K562 (cell line): Measurements from ENCODE around the gene FAM83F. TPM values are rescaled to one million over a fixed set of nuclear protein-coding genes. Genes with fewer than 3 reads are reported as not detected.
A peak's percentile ranks its signal among the peaks of the same experiment; 100 is the strongest.

ENCODE experiments used
- BCL6 ChIP-seq: fragments of 250-450 bp; sonication (Bioruptor Pico); IDR thresholded peaks from 2 replicates; pipeline ENCODE4 v1.4.0; 2020
- CUX1 ChIP-seq: fragments of 200-800 bp; sonication (Bioruptor generic); IDR thresholded peaks from 2 replicates; pipeline ENCODE4 v1.6.1; 2016; ENCODE audit warnings: missing genetic modification characterization, missing compliant biosample characterization
- E2F3 ChIP-seq: fragments of 250-450 bp; sonication (Bioruptor Pico); IDR thresholded peaks from 2 replicates; pipeline ENCODE4 v1.4.0; 2020; ENCODE audit warnings: mild to moderate bottlenecking
- HDAC2 ChIP-seq: fragments of 450-650 bp; IDR thresholded peaks from 2 replicates; pipeline ENCODE4 v1.6.1; 2016; ENCODE audit warnings: mild to moderate bottlenecking
- KLF10 ChIP-seq: fragments of 250-450 bp; sonication (Bioruptor Pico); IDR thresholded peaks from 2 replicates; pipeline ENCODE4 v1.6.1; 2021; ENCODE audit warnings: matching md5 sums
- LEF1 ChIP-seq: fragments of 450-650 bp; IDR thresholded peaks from 2 replicates; pipeline ENCODE4 v1.6.1; 2016; ENCODE audit warnings: mild to moderate bottlenecking
- MBD2 ChIP-seq: sonication (generic); IDR thresholded peaks from 2 replicates; pipeline ENCODE4 v1.6.1; 2016; ENCODE audit warnings: low read depth, borderline replicate concordance
- MTF1 ChIP-seq: fragments of 250-450 bp; sonication (Bioruptor Pico); IDR thresholded peaks from 2 replicates; pipeline ENCODE4 v1.9.0; 2021; ENCODE audit warnings: moderate library complexity, mild to moderate bottlenecking, inconsistent platforms, borderline replicate concordance
- NELFE ChIP-seq: IDR thresholded peaks from 2 replicates; pipeline ENCODE4 v1.6.1; 2011; ENCODE audit warnings: mild to moderate bottlenecking; ENCODE audit not compliant: insufficient read depth, insufficient read length
- PML ChIP-seq: IDR thresholded peaks from 2 replicates; pipeline ENCODE4 v1.6.1; 2012; ENCODE audit warnings: low read length, inconsistent platforms
- POLR2G ChIP-seq: fragments of 200-400 bp; formaldehyde crosslinking; IDR thresholded peaks from 2 replicates; pipeline ENCODE4 v1.6.1; 2017; ENCODE audit warnings: low read depth, mild to moderate bottlenecking, antibody characterized with exemption, low read length, moderate library complexity
- PTRF ChIP-seq: fragments of 450-650 bp; IDR thresholded peaks from 2 replicates; pipeline ENCODE4 v1.6.1; 2016; ENCODE audit warnings: mild to moderate bottlenecking, missing genetic modification characterization, missing compliant biosample characterization
- RBBP5 ChIP-seq: fragments of 200-600 bp; sonication (generic); IDR thresholded peaks from 2 replicates; pipeline ENCODE4 v1.6.1; 2012; ENCODE audit warnings: borderline replicate concordance, mild to moderate bottlenecking, low read length, control low read depth, inconsistent platforms; ENCODE audit not compliant: insufficient read depth, poor library complexity, severe bottlenecking
- RBM15 ChIP-seq: fragments of 200-400 bp; formaldehyde crosslinking; IDR thresholded peaks from 2 replicates; pipeline ENCODE4 v1.6.1; 2018; ENCODE audit warnings: mild to moderate bottlenecking, low read length, moderate library complexity; ENCODE audit not compliant: insufficient read depth
- RFX5 ChIP-seq: IDR thresholded peaks from 2 replicates; pipeline ENCODE4 v1.6.1; 2011; ENCODE audit warnings: low read depth, mild to moderate bottlenecking, improper control_type of control experiment, low read length
- SMARCC2 ChIP-seq: fragments of 450-650 bp; IDR thresholded peaks from 2 replicates; pipeline ENCODE4 v1.6.1; 2017; ENCODE audit warnings: antibody characterized with exemption, moderate library complexity, mild to moderate bottlenecking, low read depth
- SMARCE1 ChIP-seq: fragments of 450-650 bp; IDR thresholded peaks from 2 replicates; pipeline ENCODE4 v1.7.1; 2016; ENCODE audit warnings: mild to moderate bottlenecking
- SPI1 ChIP-seq: IDR thresholded peaks from 2 replicates; pipeline ENCODE4 v1.6.1; 2011; ENCODE audit warnings: low read depth, low read length, control low read depth, borderline replicate concordance
- SREBF2 ChIP-seq: sonication (generic); formaldehyde crosslinking; IDR thresholded peaks from 2 replicates; pipeline ENCODE4 v1.4.0; 2020; ENCODE audit warnings: mild to moderate bottlenecking, missing genetic modification reagents
- XRCC4 ChIP-seq: IDR thresholded peaks from one replicate; pipeline ENCODE4 v1.6.1; 2011; ENCODE audit not compliant: insufficient read depth, insufficient read length; ENCODE audit errors: extremely low read depth
- ZBTB1 ChIP-seq: sonication (generic); formaldehyde crosslinking; IDR thresholded peaks from 2 replicates; pipeline ENCODE4 v1.8.1; 2023; ENCODE audit warnings: missing genetic modification reagents, low read depth, mild to moderate bottlenecking, borderline replicate concordance
- ZNF175 ChIP-seq: fragments of 200-800 bp; sonication (Bioruptor generic); IDR thresholded peaks from 2 replicates; pipeline ENCODE4 v1.6.1; 2016; ENCODE audit warnings: low read depth, mild to moderate bottlenecking, missing genetic modification characterization, missing compliant biosample characterization
- ZNF217 ChIP-seq: sonication (generic); formaldehyde crosslinking; IDR thresholded peaks from 2 replicates; pipeline ENCODE4 v1.8.0; 2022; ENCODE audit warnings: mild to moderate bottlenecking, missing genetic modification reagents
- ZNF311 ChIP-seq: fragments of 250-450 bp; sonication (Bioruptor Pico); IDR thresholded peaks from 2 replicates; pipeline ENCODE4 v1.4.0; 2020; ENCODE audit warnings: mild to moderate bottlenecking, moderate library complexity
- ZSCAN32 ChIP-seq: fragments of 450-650 bp; formaldehyde crosslinking; IDR thresholded peaks from 2 replicates; pipeline ENCODE4 v1.4.0; 2020; ENCODE audit warnings: mild to moderate bottlenecking, moderate library complexity
- polyA plus RNA-seq, 8 experiments: library from polyadenylated mRNA; depleted of rRNA in 4 of 8; stranded (reverse) in 5 of 8; unstranded in 3 of 8; fragments of >200 nt; fragmentation: Nextera tagmentation in 2 of 8; fragmentation: Illumina TruSeq in 1 of 8; extraction: Ambion mirVana in 2 of 8; extraction: Trizol in 1 of 8; gene quantifications; 2 replicates each; pipeline versions ENCODE4 v1.2.1 to v1.2.3, GENCODE V29; 2011 to 2014; ENCODE audit warnings: inconsistent platforms in 1 of 8, missing spikeins in 1 of 8
- total RNA-seq, 7 experiments: library from RNA; depleted of rRNA in 6 of 7; stranded (reverse); fragments of >200 nt in 6 of 7; fragmentation: Illumina TruSeq in 2 of 7; extraction: Trizol in 2 of 7; gene quantifications; 2 replicates each; pipeline versions ENCODE4 v1.2.1 to v1.2.3, GENCODE V29; 2011 to 2021; ENCODE audit warnings: low replicate concordance in 1 of 7

FAM83F gene
- total and polyA plus RNA-seq, 9 of the 15 experiments (the other 6 are each of a cell fraction or from before 2014, with no cell fraction given), result under 0.01 to 0.13 (median 0.04) TPM; not detected in 1

DNA sequence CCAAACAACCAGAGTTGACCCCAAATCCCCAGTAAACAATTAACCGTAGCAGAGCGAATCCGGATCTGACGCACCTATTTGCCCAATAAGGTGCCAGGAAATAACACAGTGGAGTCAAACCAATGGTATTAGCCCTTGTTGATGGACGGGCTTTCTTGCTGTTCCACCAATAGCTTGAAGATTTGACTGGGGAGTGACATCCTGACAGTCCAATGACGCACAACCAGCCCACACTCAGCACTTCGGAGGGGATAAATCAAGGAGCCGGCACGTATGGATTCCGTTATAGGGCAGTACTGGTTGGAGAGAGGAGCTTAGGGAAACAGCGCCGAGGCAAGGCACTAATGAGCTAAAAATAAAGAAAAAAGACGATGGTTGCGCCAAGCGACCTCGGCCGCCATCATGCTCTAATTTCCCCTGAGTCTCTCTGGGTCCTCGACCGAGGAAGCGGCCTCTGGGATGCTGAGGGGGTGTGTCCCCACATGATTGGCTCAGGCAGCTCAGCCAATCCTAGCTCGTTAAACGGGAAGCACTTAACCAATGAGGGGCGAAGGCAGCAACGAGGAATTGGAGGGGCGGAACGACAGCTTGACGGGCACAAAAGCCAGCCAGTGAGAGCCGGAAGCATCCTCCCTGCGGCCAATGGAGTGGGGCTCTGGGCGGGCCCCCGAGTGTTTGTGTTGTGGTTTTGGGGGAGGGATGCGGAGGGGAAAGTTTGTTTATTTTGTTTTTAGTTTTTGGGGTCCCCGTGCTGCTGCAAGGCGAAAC, 49.5 kb downstream of the FAM83F start (continued):
- TF ChIP-seq CUX1 (no peak), KLF10 (CRISPR knock-in tag) (no peak), ZNF217 (CRISPR knock-in tag) (no peak), MTF1 (no peak), SMARCC2 (no peak), ZNF311 (CRISPR knock-in tag) (no peak), HDAC2 (no peak; the same call in 1 of the 2 replicates), POLR2G (peak; percentile 76), E2F3 (CRISPR knock-in tag) (no peak), NELFE (no peak), SMARCE1 (no peak), RBM15 (no peak), LEF1 (0 out of 2 replicates have a peak, but pooled peaks have one; percentile 35), ZNF175 (CRISPR knock-in tag) (no peak), ZSCAN32 (no peak), SREBF2 (CRISPR knock-in tag) (no peak), MBD2 (peak; percentile 95), RBBP5 (no peak), RFX5 (no peak), PML (no peak; the same call in 1 of the 2 replicates), ZBTB1 (CRISPR knock-in tag) (no peak), SPI1 (0 out of 2 replicates have a peak, but pooled peaks have one; percentile 7), BCL6 (CRISPR knock-in tag) (no peak), XRCC4 (no peak), PTRF (tag) (no peak)
